Activated T-helper 2 cell treated with anti-CD3 and anti-CD28 coated beads, Interferon-gamma antibody, Interleukin-2, Interleukin-4, amounts not matched to agents 10 μg/mL and 5 μg/mL and 100 μg/mL, durations not matched to agents 14 hours and 24 hours and 36 hours (primary cell): ENCODE results near the gene C17orf114. TPM values are rescaled to one million over a fixed set of nuclear protein-coding genes. Genes with fewer than 3 reads are reported as not detected.

Source experiments
- DNase-seq: peaks from one replicate; pipeline ENCODE4 v3.0.0; 2021; ENCODE audit warnings: low spot score
- H3K27ac Mint-ChIP-seq: one replicate; pipeline ENCODE4 v1.8.0; 2021; ENCODE audit warnings: mixed read lengths
- H3K27me3 Mint-ChIP-seq: one replicate; pipeline ENCODE4 v1.8.0; 2021; ENCODE audit warnings: low read depth, mixed read lengths
- H3K36me3 Mint-ChIP-seq: one replicate; pipeline ENCODE4 v1.8.0; 2021; ENCODE audit warnings: low read depth, mixed read lengths
- H3K4me1 Mint-ChIP-seq: one replicate; pipeline ENCODE4 v1.8.0; 2021; ENCODE audit warnings: low read depth, mixed read lengths
- H3K4me3 Mint-ChIP-seq: one replicate; pipeline ENCODE4 v1.8.0; 2021; ENCODE audit warnings: low read depth, mild to moderate bottlenecking, moderate library complexity, mixed read lengths
- H3K9me3 Mint-ChIP-seq: one replicate; pipeline ENCODE4 v1.8.0; 2021; ENCODE audit warnings: mixed read lengths
- intact Hi-C: fragments of 100-400 bp; cut with micrococcal nuclease; formaldehyde crosslinking; loops from one replicate; pipeline ENCODE4 v1.15.1; 2023
- total RNA-seq: library from RNA; stranded (reverse); gene quantifications from 2 replicates; pipeline ENCODE4 v1.2.3, GENCODE V29; 2022

C17orf114 gene

GRCh38 chr17:4769628-4770027, 32.5 kb downstream of the C17orf114 start:
- H3K27me3 Mint-ChIP-seq, result peaks cover 10% of the 10 kb centered on the region
- H3K36me3 Mint-ChIP-seq, result no peaks in the 10 kb centered on the region
- no peak for DNase-seq
- H3K9me3 Mint-ChIP-seq, result no peaks in the 10 kb centered on the region
- no peak overlapping the region for H3K4me3 Mint-ChIP-seq
- intact Hi-C loops, result no loop called here
- H3K27ac Mint-ChIP-seq, result no peak overlapping the region
- peaks cover 12% of the 10 kb centered on the region for H3K4me1 Mint-ChIP-seq

- no peaks in the 10 kb centered on the region for H3K9me3 Mint-ChIP-seq
- H3K27ac Mint-ChIP-seq, result no peak overlapping the region
- peaks cover 12% of the 10 kb centered on the region for H3K4me1 Mint-ChIP-seq
- DNase-seq, result no peak
- H3K27me3 Mint-ChIP-seq, result peaks cover 9% of the 10 kb centered on the region
- intact Hi-C loops, result no loop called here
- H3K36me3 Mint-ChIP-seq, result no peaks in the 10 kb centered on the region
- no peak overlapping the region for H3K4me3 Mint-ChIP-seq
Observed at GRCh38 chr17:4768298-4768697, 33.8 kb downstream of the C17orf114 start.

GRCh38 chr17:4766723-4767122, 35.4 kb downstream of the C17orf114 start:
- no peak overlapping the region for H3K4me3 Mint-ChIP-seq
- peaks cover 12% of the 10 kb centered on the region for H3K27me3 Mint-ChIP-seq
- H3K4me1 Mint-ChIP-seq, result peaks cover 9% of the 10 kb centered on the region
- no peak for DNase-seq
- intact Hi-C loops, result no loop called here
- no peaks in the 10 kb centered on the region for H3K36me3 Mint-ChIP-seq
- H3K27ac Mint-ChIP-seq, result no peak overlapping the region
- H3K9me3 Mint-ChIP-seq, result no peaks in the 10 kb centered on the region

GRCh38 chr17:4766201-4766600, 35.9 kb downstream of the C17orf114 start:
- H3K4me3 Mint-ChIP-seq, result no peak overlapping the region
- H3K27me3 Mint-ChIP-seq, result peaks cover 10% of the 10 kb centered on the region
- no peaks in the 10 kb centered on the region for H3K9me3 Mint-ChIP-seq
- H3K4me1 Mint-ChIP-seq, result peaks cover 5% of the 10 kb centered on the region
- H3K36me3 Mint-ChIP-seq, result no peaks in the 10 kb centered on the region
- H3K27ac Mint-ChIP-seq, result no peak overlapping the region
- DNase-seq, result no peak
- intact Hi-C loops, result no loop called here

GRCh38 chr17:4764595-4764994, 37.5 kb downstream of the C17orf114 start:
- intact Hi-C loops, result no loop called here
- H3K4me1 Mint-ChIP-seq, result peaks cover 1% of the 10 kb centered on the region
- peaks cover 12% of the 10 kb centered on the region for H3K27me3 Mint-ChIP-seq
- no peaks in the 10 kb centered on the region for H3K9me3 Mint-ChIP-seq
- DNase-seq, result no peak
- no peak overlapping the region for H3K27ac Mint-ChIP-seq
- no peak overlapping the region for H3K4me3 Mint-ChIP-seq
- no peaks in the 10 kb centered on the region for H3K36me3 Mint-ChIP-seq

- H3K4me1 Mint-ChIP-seq, result no peaks in the 10 kb centered on the region
- no peak overlapping the region for H3K4me3 Mint-ChIP-seq
- intact Hi-C loops, result no loop called here
- no peak for DNase-seq
- no peaks in the 10 kb centered on the region for H3K9me3 Mint-ChIP-seq
- no peak overlapping the region for H3K27ac Mint-ChIP-seq
- H3K36me3 Mint-ChIP-seq, result no peaks in the 10 kb centered on the region
- H3K27me3 Mint-ChIP-seq, result peaks cover 21% of the 10 kb centered on the region
Observed at GRCh38 chr17:4759776-4760236, 42.3 kb downstream of the C17orf114 start.

- H3K9me3 Mint-ChIP-seq, result no peaks in the 10 kb centered on the region
- peaks cover 3% of the 10 kb centered on the region for H3K4me1 Mint-ChIP-seq
- no peak overlapping the region for H3K4me3 Mint-ChIP-seq
- H3K27ac Mint-ChIP-seq, result no peak overlapping the region
- DNase-seq, result no peak
- H3K27me3 Mint-ChIP-seq, result peaks cover 33% of the 10 kb centered on the region
- intact Hi-C loops, result no loop called here
- H3K36me3 Mint-ChIP-seq, result no peaks in the 10 kb centered on the region
Observed at GRCh38 chr17:4753392-4753791, 48.7 kb downstream of the C17orf114 start.

- Mint-ChIP-seq H3K4me1 (peaks cover 10% of the 10 kb centered on the region), H3K36me3 (no peaks in the 10 kb centered on the region), H3K27ac (no peak overlapping the region), H3K4me3 (no peak overlapping the region), H3K9me3 (no peaks in the 10 kb centered on the region), H3K27me3 (peaks cover 32% of the 10 kb centered on the region)
- intact Hi-C loops, result no loop called here
- no peak for DNase-seq
Observed at GRCh38 chr17:4751932-4752331, 50.2 kb downstream of the C17orf114 start.

Other genes starting within 250 kb of the C17orf114 start
- 136 and 137 TPM in 2 replicates for gene MYBBP1A, start 246.9 kb downstream of the C17orf114 start, total RNA-seq
- not detected in 2 replicates for gene GGT6, start 241.8 kb downstream of the C17orf114 start, total RNA-seq
- gene SMTNL2, start 217.8 kb downstream of the C17orf114 start, total RNA-seq, result not detected in 2 replicates
- not detected in 2 replicates for gene ALOX15, start 160.7 kb downstream of the C17orf114 start, total RNA-seq
- gene PELP1, start 98.2 kb downstream of the C17orf114 start, total RNA-seq, result 115 and 116 TPM in 2 replicates
- gene ARRB2, start 91.7 kb downstream of the C17orf114 start, total RNA-seq, result 226 and 231 TPM in 2 replicates
- gene MED11, start 70.9 kb downstream of the C17orf114 start, total RNA-seq, result 24.0 and 24.9 TPM in 2 replicates
- 0.09 TPM in 1 of 2 replicates, not detected in the other for gene ZMYND15, start 62.5 kb downstream of the C17orf114 start, total RNA-seq
- gene CXCL16, start 62.4 kb downstream of the C17orf114 start, total RNA-seq, result 1.8 and 2.3 TPM in 2 replicates
- gene TM4SF5, start 30.4 kb downstream of the C17orf114 start, total RNA-seq, result not detected in 2 replicates
- gene VMO1, start 16.0 kb downstream of the C17orf114 start, total RNA-seq, result 0.28 and 0.46 TPM in 2 replicates
- not detected in 2 replicates for gene GLTPD2, start 13.4 kb downstream of the C17orf114 start, total RNA-seq
- gene PSMB6, start 6.2 kb downstream of the C17orf114 start, total RNA-seq, result 215 and 220 TPM in 2 replicates
- gene PLD2, start 4.8 kb upstream of the C17orf114 start, total RNA-seq, result 22.3 and 26.6 TPM in 2 replicates
- 60.9 and 69.7 TPM in 2 replicates for gene MINK1, start 31.0 kb upstream of the C17orf114 start, total RNA-seq
- 0.76 and 1.3 TPM in 2 replicates for gene C17orf107, start 97.2 kb upstream of the C17orf114 start, total RNA-seq
- 0.32 and 0.44 TPM in 2 replicates for gene CHRNE, start 100.8 kb upstream of the C17orf114 start, total RNA-seq
- not detected in 2 replicates for gene GP1BA, start 129.9 kb upstream of the C17orf114 start, total RNA-seq
- 91.4 and 103 TPM in 2 replicates for gene SLC25A11, start 137.7 kb upstream of the C17orf114 start, total RNA-seq
- 112 and 126 TPM in 2 replicates for gene RNF167, start 137.9 kb upstream of the C17orf114 start, total RNA-seq
- 1,460 and 1,475 TPM in 2 replicates for gene PFN1, start 146.2 kb upstream of the C17orf114 start, total RNA-seq
- 45.7 and 47.9 TPM in 2 replicates for gene ENO3, start 148.8 kb upstream of the C17orf114 start, total RNA-seq
- 66.5 and 70.4 TPM in 2 replicates for gene SPAG7, start 165.5 kb upstream of the C17orf114 start, total RNA-seq
- 90.2 and 92.3 TPM in 2 replicates for gene CAMTA2, start 185.3 kb upstream of the C17orf114 start, total RNA-seq
- gene INCA1, start 195.2 kb upstream of the C17orf114 start, total RNA-seq, result 0.43 and 0.53 TPM in 2 replicates
- gene KIF1C, start 195.6 kb upstream of the C17orf114 start, total RNA-seq, result 51.0 and 51.4 TPM in 2 replicates
- 0.14 TPM in 2 replicates for gene SLC52A1, start 233.1 kb upstream of the C17orf114 start, total RNA-seq